C4-2B (cell line): ENCODE measurements around the gene TNIP3.

ENCODE experiments used
- H3K27ac ChIP-seq: fragments of 450-650 bp; 2 replicates; pipeline ENCODE4 v1.5.1; 2017
- CTCF ChIP-seq: fragments of 450-650 bp; conservative IDR thresholded peaks from 2 replicates; pipeline ENCODE4 v1.5.1; 2017; ENCODE audit warnings: mild to moderate bottlenecking
- ZFX ChIP-seq: fragments of 450-650 bp; IDR thresholded peaks from 2 replicates; pipeline ENCODE4 v1.6.1; 2017

TNIP3 gene

GRCh38 chr4:121129606-121130325 lies 34.4 kb downstream of the TNIP3 start:
- TF ChIP-seq ZFX (no peak), CTCF (no peak)
- no peak overlapping the region for H3K27ac ChIP-seq

GRCh38 chr4:121127100-121127499 lies 37.0 kb downstream of the TNIP3 start:
- no peak overlapping the region for H3K27ac ChIP-seq
- no peak for TF ChIP-seq CTCF
- no peak for TF ChIP-seq ZFX

GRCh38 chr4:121126449-121127006 lies 37.6 kb downstream of the TNIP3 start:
- TF ChIP-seq ZFX, result no peak
- no peak for TF ChIP-seq CTCF
- H3K27ac ChIP-seq, result no peak overlapping the region

GRCh38 chr4:121125498-121125885 lies 38.6 kb downstream of the TNIP3 start:
- no peak overlapping the region for H3K27ac ChIP-seq
- no peak for TF ChIP-seq ZFX
- TF ChIP-seq CTCF, result no peak

- no peak for TF ChIP-seq ZFX
- no peak for TF ChIP-seq CTCF
- H3K27ac ChIP-seq, result no peak overlapping the region
These were observed 41.5 kb downstream of the TNIP3 start for GRCh38 chr4:121122661-121123060.

GRCh38 chr4:121119715-121120114 lies 44.4 kb downstream of the TNIP3 start:
- H3K27ac ChIP-seq, result no peak overlapping the region
- TF ChIP-seq CTCF (no peak), ZFX (no peak)

- TF ChIP-seq CTCF (no peak), ZFX (no peak)
- H3K27ac ChIP-seq, result no peak overlapping the region
These were observed 45.8 kb downstream of the TNIP3 start for GRCh38 chr4:121118344-121118743.
